ENCODE data around the gene SMARCC1. TPM values are rescaled to one million over a fixed set of nuclear protein-coding genes. Genes with fewer than 3 reads are reported as not detected.

Gene SMARCC1
- total RNA-seq, 1 experiment from 2014 or later = 84.2 TPM

DNA sequence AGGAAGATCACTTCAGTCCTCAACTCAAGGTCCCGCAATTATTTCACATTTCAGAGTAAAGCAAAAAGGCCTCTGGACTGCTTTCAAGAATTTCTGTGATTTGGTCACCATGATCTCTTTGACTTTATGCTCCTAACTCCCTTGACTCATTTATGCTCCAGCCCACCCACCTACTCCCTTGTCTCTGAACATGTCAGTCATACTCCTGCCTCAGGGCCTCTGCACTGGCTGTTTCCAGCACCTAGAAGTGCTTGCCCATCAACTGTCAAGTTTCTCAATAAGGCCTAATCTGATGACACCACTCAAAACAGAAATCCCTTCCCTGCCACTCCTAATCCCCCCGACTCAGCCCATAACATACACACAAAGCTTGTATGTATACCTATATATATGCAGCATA is 166.9 kb downstream of the SMARCC1 start:
- TF ChIP-seq, protein P1, sequence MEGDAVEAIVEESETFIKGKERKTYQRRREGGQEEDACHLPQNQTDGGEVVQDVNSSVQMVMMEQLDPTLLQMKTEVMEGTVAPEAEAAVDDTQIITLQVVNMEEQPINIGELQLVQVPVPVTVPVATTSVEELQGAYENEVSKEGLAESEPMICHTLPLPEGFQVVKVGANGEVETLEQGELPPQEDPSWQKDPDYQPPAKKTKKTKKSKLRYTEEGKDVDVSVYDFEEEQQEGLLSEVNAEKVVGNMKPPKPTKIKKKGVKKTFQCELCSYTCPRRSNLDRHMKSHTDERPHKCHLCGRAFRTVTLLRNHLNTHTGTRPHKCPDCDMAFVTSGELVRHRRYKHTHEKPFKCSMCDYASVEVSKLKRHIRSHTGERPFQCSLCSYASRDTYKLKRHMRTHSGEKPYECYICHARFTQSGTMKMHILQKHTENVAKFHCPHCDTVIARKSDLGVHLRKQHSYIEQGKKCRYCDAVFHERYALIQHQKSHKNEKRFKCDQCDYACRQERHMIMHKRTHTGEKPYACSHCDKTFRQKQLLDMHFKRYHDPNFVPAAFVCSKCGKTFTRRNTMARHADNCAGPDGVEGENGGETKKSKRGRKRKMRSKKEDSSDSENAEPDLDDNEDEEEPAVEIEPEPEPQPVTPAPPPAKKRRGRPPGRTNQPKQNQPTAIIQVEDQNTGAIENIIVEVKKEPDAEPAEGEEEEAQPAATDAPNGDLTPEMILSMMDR (IDR thresholded peaks at IDR 0.05) = no peak
- TF ChIP-seq SIN3A (IDR thresholded peaks at IDR 0.05; ENCODE audit: borderline replicate concordance, insufficient read depth, low read depth, low read length) = no peak
- no peak for TF ChIP-seq TCF7L2 (IDR thresholded peaks at IDR 0.05; ENCODE audit: low read depth, low read length)
- TF ChIP-seq, protein P2, sequence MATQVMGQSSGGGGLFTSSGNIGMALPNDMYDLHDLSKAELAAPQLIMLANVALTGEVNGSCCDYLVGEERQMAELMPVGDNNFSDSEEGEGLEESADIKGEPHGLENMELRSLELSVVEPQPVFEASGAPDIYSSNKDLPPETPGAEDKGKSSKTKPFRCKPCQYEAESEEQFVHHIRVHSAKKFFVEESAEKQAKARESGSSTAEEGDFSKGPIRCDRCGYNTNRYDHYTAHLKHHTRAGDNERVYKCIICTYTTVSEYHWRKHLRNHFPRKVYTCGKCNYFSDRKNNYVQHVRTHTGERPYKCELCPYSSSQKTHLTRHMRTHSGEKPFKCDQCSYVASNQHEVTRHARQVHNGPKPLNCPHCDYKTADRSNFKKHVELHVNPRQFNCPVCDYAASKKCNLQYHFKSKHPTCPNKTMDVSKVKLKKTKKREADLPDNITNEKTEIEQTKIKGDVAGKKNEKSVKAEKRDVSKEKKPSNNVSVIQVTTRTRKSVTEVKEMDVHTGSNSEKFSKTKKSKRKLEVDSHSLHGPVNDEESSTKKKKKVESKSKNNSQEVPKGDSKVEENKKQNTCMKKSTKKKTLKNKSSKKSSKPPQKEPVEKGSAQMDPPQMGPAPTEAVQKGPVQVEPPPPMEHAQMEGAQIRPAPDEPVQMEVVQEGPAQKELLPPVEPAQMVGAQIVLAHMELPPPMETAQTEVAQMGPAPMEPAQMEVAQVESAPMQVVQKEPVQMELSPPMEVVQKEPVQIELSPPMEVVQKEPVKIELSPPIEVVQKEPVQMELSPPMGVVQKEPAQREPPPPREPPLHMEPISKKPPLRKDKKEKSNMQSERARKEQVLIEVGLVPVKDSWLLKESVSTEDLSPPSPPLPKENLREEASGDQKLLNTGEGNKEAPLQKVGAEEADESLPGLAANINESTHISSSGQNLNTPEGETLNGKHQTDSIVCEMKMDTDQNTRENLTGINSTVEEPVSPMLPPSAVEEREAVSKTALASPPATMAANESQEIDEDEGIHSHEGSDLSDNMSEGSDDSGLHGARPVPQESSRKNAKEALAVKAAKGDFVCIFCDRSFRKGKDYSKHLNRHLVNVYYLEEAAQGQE (IDR thresholded peaks at IDR 0.05; ENCODE audit: insufficient read depth in 1 of 2, low read depth in 2 of 2, low read length in 1 of 2) = no peak
- no peak for TF ChIP-seq POLR2AphosphoS5 (IDR thresholded peaks at IDR 0.05; ENCODE audit: low read depth, low read length)
- peaks cover 9% of the 10 kb centered on the region; the same call in 1 of the 2 replicates for H3K36me3 ChIP-seq (ENCODE audit: control insufficient read depth, insufficient read depth, low read length)
- no peaks in the 10 kb centered on the region for H3K27me3 ChIP-seq (ENCODE audit: control insufficient read depth, insufficient read depth, low read length)
- no peak overlapping the region for H3K27ac ChIP-seq (ENCODE audit: low read length)
- no peaks in the 10 kb centered on the region for H3K9me3 ChIP-seq (ENCODE audit: control insufficient read depth, insufficient read depth, low read depth, low read length)
- intact Hi-C loops (cut with micrococcal nuclease; ENCODE audit: unreplicated experiment) (no loop called here), in situ Hi-C loops (cut with HindIII; ENCODE audit: low pct_unique_long_range_greater_than_20kb, low sequenced_read_pairs) (no loop called here)
- H3K4me3 ChIP-seq (ENCODE audit: low read depth in 2 of 2, low read length in 2 of 2) = no peak overlapping the region
- ChIA-PET CTCF (interaction anchor here (0.6 kb wide), 1 partner anchor 82 kb away, joined by 4 read pairs; no protein-coding TSS in a partner anchor), POLR2A (no interaction called here)
- no peak for ATAC-seq
- H3K4me1 ChIP-seq (ENCODE audit: control insufficient read depth, insufficient read depth, low read length) = no peaks in the 10 kb centered on the region; the same call in 1 of the 2 replicates
- no peak for DNase-seq (ENCODE audit: low read depth, low spot score)
- no TSS peak for BruUV-seq (replicated peaks)

DNA sequence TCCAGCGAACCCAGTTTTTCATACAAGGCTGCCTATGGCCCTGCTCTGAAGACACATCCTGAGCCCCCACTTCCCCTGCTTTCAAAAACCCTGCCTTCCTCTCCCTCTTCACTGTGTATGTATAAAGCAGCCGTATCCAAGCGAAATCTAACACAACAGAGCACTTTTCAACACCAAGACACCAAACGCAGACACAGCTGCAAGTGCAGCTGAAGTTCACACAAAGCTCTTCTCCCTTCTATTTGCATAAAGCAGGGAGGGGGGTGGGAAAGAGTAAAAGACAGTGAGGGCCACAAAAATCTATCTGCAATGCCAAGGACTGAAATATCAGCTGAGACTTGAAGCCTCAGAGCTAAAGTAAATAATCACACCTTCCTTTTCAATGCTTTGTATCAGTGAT is 168.0 kb downstream of the SMARCC1 start:
- H3K4me3 ChIP-seq (ENCODE audit: low read depth in 2 of 2, low read length in 2 of 2) = no peak overlapping the region
- no TSS peak for BruUV-seq (replicated peaks)
- in situ Hi-C loops (cut with HindIII; ENCODE audit: low pct_unique_long_range_greater_than_20kb, low sequenced_read_pairs) (no loop called here), intact Hi-C loops (cut with micrococcal nuclease; ENCODE audit: unreplicated experiment) (no loop called here)
- H3K36me3 ChIP-seq (ENCODE audit: control insufficient read depth, insufficient read depth, low read length) = peaks cover 9% of the 10 kb centered on the region; the same call in 1 of the 2 replicates
- ChIA-PET POLR2A (no interaction called here), CTCF (interaction anchor here (0.6 kb wide), 1 partner anchor 94 kb away, joined by 6 read pairs; no protein-coding TSS in a partner anchor)
- H3K27ac ChIP-seq (ENCODE audit: low read length) = no peak overlapping the region
- DNase-seq (ENCODE audit: low read depth, low spot score) (no peak), ATAC-seq (no peak)
- no peak for TF ChIP-seq POLR2AphosphoS5 (IDR thresholded peaks at IDR 0.05; ENCODE audit: low read depth, low read length)
- no peak for TF ChIP-seq SIN3A (IDR thresholded peaks at IDR 0.05; ENCODE audit: borderline replicate concordance, insufficient read depth, low read depth, low read length)
- TF ChIP-seq, protein P1 (IDR thresholded peaks at IDR 0.05) = no peak
- TF ChIP-seq TCF7L2 (IDR thresholded peaks at IDR 0.05; ENCODE audit: low read depth, low read length) = no peak
- TF ChIP-seq, protein P2 (IDR thresholded peaks at IDR 0.05; ENCODE audit: insufficient read depth in 1 of 2, low read depth in 2 of 2, low read length in 1 of 2) = no peak
- H3K9me3 ChIP-seq (ENCODE audit: control insufficient read depth, insufficient read depth, low read depth, low read length) = no peaks in the 10 kb centered on the region
- no peaks in the 10 kb centered on the region; the same call in 1 of the 2 replicates for H3K4me1 ChIP-seq (ENCODE audit: control insufficient read depth, insufficient read depth, low read length)
- no peaks in the 10 kb centered on the region for H3K27me3 ChIP-seq (ENCODE audit: control insufficient read depth, insufficient read depth, low read length)

All from Panc1 (cell line).